NCI-H1436 treated with DMSO at 0.1 percent for 48 hours (cell line): ENCODE results near the gene RPL4.
"Not testable (repeated sequence)": the region's sequence is repeated elsewhere in the genome, so short reads cannot be mapped to it uniquely, and the experiment has no call there.

ENCODE experiments used
- DNase-seq: peaks from one replicate; lab custom pipeline; 2025; lab: John Stamatoyannopoulos, UW

Gene RPL4

GRCh38 chr15:66504563-66505429 lies at the start of gene RPL4, which contains the start of gene ZWILCH:
Gene RPL4 (minus strand): TSS chr15:66504855. CDS start chr15:66504790, 65 bp downstream.
Gene ZWILCH (plus strand): TSS chr15:66505326. CDS start chr15:66505339, 13 bp downstream.
- peak; percentile 18 for DNase-seq

- no peak for DNase-seq
Observed at GRCh38 chr15:66545255-66545654, 40.6 kb upstream of the RPL4 start.

- DNase-seq, result no peak
Observed at GRCh38 chr15:66542896-66543295, 38.2 kb upstream of the RPL4 start.

- no peak for DNase-seq
Observed at GRCh38 chr15:66535056-66535455, 30.4 kb upstream of the RPL4 start.

- no peak for DNase-seq
Observed at GRCh38 chr15:66524838-66525237, 20.2 kb upstream of the RPL4 start.

- DNase-seq, result no peak
Observed at GRCh38 chr15:66523926-66524325, 19.3 kb upstream of the RPL4 start.

GRCh38 chr15:66515901-66516322 lies 11.3 kb upstream of the RPL4 start:
- DNase-seq, result no peak

GRCh38 chr15:66514586-66514985 lies 9.9 kb upstream of the RPL4 start:
- DNase-seq, result no peak

GRCh38 chr15:66508293-66508883 lies 3.7 kb upstream of the RPL4 start:
- no peak for DNase-seq

- DNase-seq, result no peak
Observed at GRCh38 chr15:66505818-66506217, 1.2 kb upstream of the RPL4 start.

GRCh38 chr15:66505430-66505811 lies 766 bp upstream of the RPL4 start:
- DNase-seq, result no peak

- no peak for DNase-seq
Observed at GRCh38 chr15:66503780-66504562, 684 bp downstream of the RPL4 start.

GRCh38 chr15:66503041-66503648 lies 1.5 kb downstream of the RPL4 start:
- DNase-seq, result not testable (repeated sequence)

- no peak for DNase-seq
Observed at GRCh38 chr15:66502491-66502890, 2.2 kb downstream of the RPL4 start.

GRCh38 chr15:66500346-66500745 lies 4.3 kb downstream of the RPL4 start:
- not testable (repeated sequence) for DNase-seq

- no peak for DNase-seq
Observed at GRCh38 chr15:66498501-66499386, 5.9 kb downstream of the RPL4 start.

GRCh38 chr15:66497502-66498455 lies 6.9 kb downstream of the RPL4 start, which contains the start of gene SNAPC5:
Gene SNAPC5 (minus strand): TSS chr15:66497762. CDS start chr15:66497731, 31 bp downstream.
- peak; percentile 33 for DNase-seq

GRCh38 chr15:66496951-66497501 lies 7.6 kb downstream of the RPL4 start:
- no peak for DNase-seq

GRCh38 chr15:66494262-66494661 lies 10.4 kb downstream of the RPL4 start:
- DNase-seq, result no peak
